Measurements from ENCODE around the gene LGALSL.

- TF ChIP-seq CTCF (IDR thresholded peaks at IDR 0.05), result no peak
- no peak for TF ChIP-seq ZFP36 (IDR thresholded peaks at IDR 0.05; ENCODE audit: borderline replicate concordance, partially characterized antibody)
- TF ChIP-seq USF2 (IDR thresholded peaks at IDR 0.05), result no peak
- no peak for TF ChIP-seq CEBPB (IDR thresholded peaks at IDR 0.05)
- no peak for TF ChIP-seq JUNB (IDR thresholded peaks at IDR 0.05)
- TF ChIP-seq POLR2A (IDR thresholded peaks at IDR 0.05; ENCODE audit: low read length), result no peak
- no peak for TF ChIP-seq MYC (IDR thresholded peaks at IDR 0.05; ENCODE audit: borderline replicate concordance, low read length)
- TF ChIP-seq MAX (IDR thresholded peaks at IDR 0.05), result no peak
These were observed 35.3 kb downstream of the LGALSL start for GRCh38 chr2:64489081-64489751.

Measured in A549 (cell line).